ENCODE data around the gene LOXHD1.

The LOXHD1 gene

GRCh38 chr18:46541626-46542189 lies 115.3 kb downstream of the LOXHD1 start:
- Histone ChIP-seq H3K4me2 (ENCODE audit: insufficient read depth, low read length) (no peak overlapping the region), H3K27me3 (ENCODE audit: insufficient read depth, low read length, poor library complexity) (peaks cover 3% of the 10 kb centered on the region), H3K4me3 (ENCODE audit: low read depth in 1 of 2, low read length in 2 of 2) (no peak overlapping the region), H3K79me2 (ENCODE audit: insufficient read depth, low read length) (no peaks in the 10 kb centered on the region), H4K20me1 (ENCODE audit: insufficient read depth, low read length) (no peaks in the 10 kb centered on the region), H3K36me3 (ENCODE audit: insufficient read depth, low read length) (no peaks in the 10 kb centered on the region), H3K9ac (ENCODE audit: low read depth, low read length) (no peak overlapping the region), H2AFZ (ENCODE audit: low read depth, low read length) (no peak overlapping the region), H3K27ac (ENCODE audit: low read length) (no peak overlapping the region), H3K9me3 (ENCODE audit: insufficient read depth, low read length, severe bottlenecking) (no peaks in the 10 kb centered on the region), H3K4me1 (ENCODE audit: insufficient read depth, low read length) (no peaks in the 10 kb centered on the region)
- 0 out of 3 replicates have a peak, but pooled peaks have one; percentile 27 for ATAC-seq (ENCODE audit: insufficient read depth, low read depth)
- no peak for TF ChIP-seq CTCF (IDR thresholded peaks at IDR 0.05; ENCODE audit: borderline replicate concordance, extremely low read depth, low read length, poor library complexity, severe bottlenecking)
- no peak for TF ChIP-seq EZH2 (IDR thresholded peaks at IDR 0.05; ENCODE audit: borderline replicate concordance, low read depth, low read length, severe bottlenecking)
- no peak for DNase-seq

GRCh38 chr18:46538376-46538775 lies 118.6 kb downstream of the LOXHD1 start:
- Histone ChIP-seq H3K79me2 (ENCODE audit: insufficient read depth, low read length) (no peaks in the 10 kb centered on the region), H3K9me3 (ENCODE audit: insufficient read depth, low read length, severe bottlenecking) (no peaks in the 10 kb centered on the region), H3K9ac (ENCODE audit: low read depth, low read length) (no peak overlapping the region), H4K20me1 (ENCODE audit: insufficient read depth, low read length) (no peaks in the 10 kb centered on the region), H3K36me3 (ENCODE audit: insufficient read depth, low read length) (no peaks in the 10 kb centered on the region), H3K4me2 (ENCODE audit: insufficient read depth, low read length) (no peak overlapping the region), H3K4me3 (ENCODE audit: low read depth in 1 of 2, low read length in 2 of 2) (no peak overlapping the region), H2AFZ (ENCODE audit: low read depth, low read length) (no peak overlapping the region), H3K27me3 (ENCODE audit: insufficient read depth, low read length, poor library complexity) (peaks cover 3% of the 10 kb centered on the region), H3K4me1 (ENCODE audit: insufficient read depth, low read length) (no peaks in the 10 kb centered on the region), H3K27ac (ENCODE audit: low read length) (no peak overlapping the region)
- TF ChIP-seq CTCF (IDR thresholded peaks at IDR 0.05; ENCODE audit: borderline replicate concordance, extremely low read depth, low read length, poor library complexity, severe bottlenecking): no peak
- no peak for TF ChIP-seq EZH2 (IDR thresholded peaks at IDR 0.05; ENCODE audit: borderline replicate concordance, low read depth, low read length, severe bottlenecking)
- no peak for ATAC-seq (ENCODE audit: insufficient read depth, low read depth)
- no peak for DNase-seq

GRCh38 chr18:46536215-46536874 lies 120.7 kb downstream of the LOXHD1 start:
- no peak overlapping the region for H3K27ac ChIP-seq (ENCODE audit: low read length)
- H2AFZ ChIP-seq (ENCODE audit: low read depth, low read length): no peak overlapping the region
- H3K4me2 ChIP-seq (ENCODE audit: insufficient read depth, low read length): no peak overlapping the region
- no peaks in the 10 kb centered on the region for H3K79me2 ChIP-seq (ENCODE audit: insufficient read depth, low read length)
- H3K9me3 ChIP-seq (ENCODE audit: insufficient read depth, low read length, severe bottlenecking): no peaks in the 10 kb centered on the region
- no peak for ATAC-seq (ENCODE audit: insufficient read depth, low read depth)
- no peaks in the 10 kb centered on the region for H4K20me1 ChIP-seq (ENCODE audit: insufficient read depth, low read length)
- no peak overlapping the region for H3K4me3 ChIP-seq (ENCODE audit: low read depth in 1 of 2, low read length in 2 of 2)
- TF ChIP-seq CTCF (IDR thresholded peaks at IDR 0.05; ENCODE audit: borderline replicate concordance, extremely low read depth, low read length, poor library complexity, severe bottlenecking) (no peak), EZH2 (IDR thresholded peaks at IDR 0.05; ENCODE audit: borderline replicate concordance, low read depth, low read length, severe bottlenecking) (no peak)
- H3K9ac ChIP-seq (ENCODE audit: low read depth, low read length): no peak overlapping the region
- DNase-seq: no peak
- H3K27me3 ChIP-seq (ENCODE audit: insufficient read depth, low read length, poor library complexity): peaks cover 9% of the 10 kb centered on the region
- no peaks in the 10 kb centered on the region for H3K36me3 ChIP-seq (ENCODE audit: insufficient read depth, low read length)
- no peaks in the 10 kb centered on the region for H3K4me1 ChIP-seq (ENCODE audit: insufficient read depth, low read length)
